Sigmoid colon (tissue), 4 donors: ENCODE measurements around the gene LMF1.

Experiments
- EP300 ChIP-seq, 4 donors: sonication (generic); formaldehyde crosslinking; IDR thresholded peaks; one replicate each; pipeline ENCODE4 v1.6.1; 2017; ENCODE audit warnings: antibody characterized with exemption in 4 of 4
- TF ChIP-seq, protein P1 (sequence below), 4 experiments: fragments of 450-650 bp in 3 of 4; fragments of 200-600 bp in 1 of 4; IDR thresholded peaks; one replicate each; pipeline ENCODE4 v1.5.1; 2016 to 2019; ENCODE audit warnings: antibody characterized with exemption in 4 of 4, mild to moderate bottlenecking in 3 of 4, moderate library complexity in 2 of 4

DNA sequence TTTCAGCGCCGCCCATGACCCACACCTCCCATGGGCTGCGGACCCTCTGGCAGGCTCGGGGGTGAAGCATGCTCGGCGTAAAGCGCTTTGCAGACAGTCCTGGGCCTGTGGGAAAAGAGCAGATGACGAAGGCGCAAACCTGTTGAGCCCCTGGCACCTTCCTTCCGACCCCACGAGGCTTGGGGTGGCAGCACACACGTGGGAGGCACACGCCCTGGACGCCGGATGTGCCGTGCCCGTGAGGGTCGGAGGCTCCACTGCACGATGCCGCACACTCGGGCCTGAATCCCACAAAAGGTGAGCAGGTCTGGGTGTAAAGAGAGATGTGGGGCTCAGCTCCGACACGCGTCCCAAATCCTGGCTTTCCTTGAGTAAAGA, 71.1 kb downstream of the LMF1 start:
- TF ChIP-seq, protein P1, sequence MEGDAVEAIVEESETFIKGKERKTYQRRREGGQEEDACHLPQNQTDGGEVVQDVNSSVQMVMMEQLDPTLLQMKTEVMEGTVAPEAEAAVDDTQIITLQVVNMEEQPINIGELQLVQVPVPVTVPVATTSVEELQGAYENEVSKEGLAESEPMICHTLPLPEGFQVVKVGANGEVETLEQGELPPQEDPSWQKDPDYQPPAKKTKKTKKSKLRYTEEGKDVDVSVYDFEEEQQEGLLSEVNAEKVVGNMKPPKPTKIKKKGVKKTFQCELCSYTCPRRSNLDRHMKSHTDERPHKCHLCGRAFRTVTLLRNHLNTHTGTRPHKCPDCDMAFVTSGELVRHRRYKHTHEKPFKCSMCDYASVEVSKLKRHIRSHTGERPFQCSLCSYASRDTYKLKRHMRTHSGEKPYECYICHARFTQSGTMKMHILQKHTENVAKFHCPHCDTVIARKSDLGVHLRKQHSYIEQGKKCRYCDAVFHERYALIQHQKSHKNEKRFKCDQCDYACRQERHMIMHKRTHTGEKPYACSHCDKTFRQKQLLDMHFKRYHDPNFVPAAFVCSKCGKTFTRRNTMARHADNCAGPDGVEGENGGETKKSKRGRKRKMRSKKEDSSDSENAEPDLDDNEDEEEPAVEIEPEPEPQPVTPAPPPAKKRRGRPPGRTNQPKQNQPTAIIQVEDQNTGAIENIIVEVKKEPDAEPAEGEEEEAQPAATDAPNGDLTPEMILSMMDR (IDR thresholded peaks at IDR 0.05): no peak
- no peak for TF ChIP-seq EP300 (IDR thresholded peaks at IDR 0.05)
